ENCODE measurements around the gene LMBR1. TPM values are rescaled to one million over a fixed set of nuclear protein-coding genes. Genes with fewer than 3 reads are reported as not detected.
A peak's percentile ranks its signal among the peaks of the same experiment; 100 is the strongest.
"Not testable (repeated sequence)": the region's sequence is repeated elsewhere in the genome, so short reads cannot be mapped to it uniquely, and the experiment has no call there.

Gene LMBR1
- total RNA-seq, 1 donor, result 39.4 TPM

GRCh38 chr7:156940421-156941122 is 47.6 kb upstream of the LMBR1 start:
- Histone ChIP-seq H3K36me3 (ENCODE audit: insufficient read depth, low read length) (no peaks in the 10 kb centered on the region), H3K4me1 (ENCODE audit: insufficient read depth, low read length) (no peaks in the 10 kb centered on the region), H3K9me3 (ENCODE audit: low read depth, low read length) (no peaks in the 10 kb centered on the region), H2AFZ (ENCODE audit: low read length) (no peak overlapping the region), H4K20me1 (ENCODE audit: insufficient read depth, low read length) (no peaks in the 10 kb centered on the region), H3K27me3 (ENCODE audit: insufficient read depth, low read length) (peaks cover 23% of the 10 kb centered on the region), H3K79me2 (ENCODE audit: insufficient read depth, low read length) (no peaks in the 10 kb centered on the region), H3K4me3 (ENCODE audit: insufficient read depth, low read length) (no peak overlapping the region), H3K4me2 (ENCODE audit: insufficient read depth, low read length) (no peak overlapping the region), H3K27ac (ENCODE audit: low read depth, low read length) (no peak overlapping the region)
- TF ChIP-seq CTCF (IDR thresholded peaks at IDR 0.05; ENCODE audit: extremely low read depth, low read depth, low read length), result no peak
- DNase-seq (ENCODE audit: insufficient read length, low spot score, missing footprints), result peak; percentile 37

GRCh38 chr7:156936766-156937165 is 43.8 kb upstream of the LMBR1 start:
- H4K20me1 ChIP-seq (ENCODE audit: insufficient read depth, low read length); DNase-seq (ENCODE audit: insufficient read length, low spot score, missing footprints); H2AFZ ChIP-seq (ENCODE audit: low read length); H3K79me2 ChIP-seq (ENCODE audit: insufficient read depth, low read length); H3K4me2 ChIP-seq (ENCODE audit: insufficient read depth, low read length); H3K4me1 ChIP-seq (ENCODE audit: insufficient read depth, low read length); H3K9me3 ChIP-seq (ENCODE audit: low read depth, low read length); H3K27me3 ChIP-seq (ENCODE audit: insufficient read depth, low read length); H3K27ac ChIP-seq (ENCODE audit: low read depth, low read length); H3K4me3 ChIP-seq (ENCODE audit: insufficient read depth, low read length); H3K36me3 ChIP-seq (ENCODE audit: insufficient read depth, low read length): not testable (repeated sequence)

- H3K9me3 ChIP-seq (ENCODE audit: low read depth, low read length), result no peaks in the 10 kb centered on the region
- TF ChIP-seq CTCF (IDR thresholded peaks at IDR 0.05; ENCODE audit: extremely low read depth, low read depth, low read length), result no peak
- peak; percentile 74 for DNase-seq (ENCODE audit: insufficient read length, low spot score, missing footprints)
Measured at GRCh38 chr7:156935250-156935649, 42.3 kb upstream of the LMBR1 start.

GRCh38 chr7:156932006-156932405 is 39.0 kb upstream of the LMBR1 start:
- Histone ChIP-seq H3K4me2 (ENCODE audit: insufficient read depth, low read length) (peak overlapping the region; percentile 6), H3K4me3 (ENCODE audit: insufficient read depth, low read length) (no peak overlapping the region), H4K20me1 (ENCODE audit: insufficient read depth, low read length) (no peaks in the 10 kb centered on the region), H3K27me3 (ENCODE audit: insufficient read depth, low read length) (no peaks in the 10 kb centered on the region), H3K27ac (ENCODE audit: low read depth, low read length) (no peak overlapping the region), H3K79me2 (ENCODE audit: insufficient read depth, low read length) (no peaks in the 10 kb centered on the region), H3K9me3 (ENCODE audit: low read depth, low read length) (no peaks in the 10 kb centered on the region), H3K36me3 (ENCODE audit: insufficient read depth, low read length) (no peaks in the 10 kb centered on the region), H2AFZ (ENCODE audit: low read length) (peak overlapping the region; percentile 71), H3K4me1 (ENCODE audit: insufficient read depth, low read length) (peaks cover 7% of the 10 kb centered on the region)
- DNase-seq (ENCODE audit: insufficient read length, low spot score, missing footprints), result peak; percentile 66
- no peak for TF ChIP-seq CTCF (IDR thresholded peaks at IDR 0.05; ENCODE audit: extremely low read depth, low read depth, low read length)

More at GRCh38 chr7:156935250-156935649, 42.3 kb upstream of the LMBR1 start:
- no peaks in the 10 kb centered on the region for H3K79me2 ChIP-seq (ENCODE audit: insufficient read depth, low read length)
- H3K27ac ChIP-seq (ENCODE audit: low read depth, low read length), result no peak overlapping the region
- H3K4me1 ChIP-seq (ENCODE audit: insufficient read depth, low read length), result no peaks in the 10 kb centered on the region
- no peaks in the 10 kb centered on the region for H3K27me3 ChIP-seq (ENCODE audit: insufficient read depth, low read length)
- H2AFZ ChIP-seq (ENCODE audit: low read length), result no peak overlapping the region
- no peaks in the 10 kb centered on the region for H3K36me3 ChIP-seq (ENCODE audit: insufficient read depth, low read length)
- H4K20me1 ChIP-seq (ENCODE audit: insufficient read depth, low read length), result no peaks in the 10 kb centered on the region
- H3K4me3 ChIP-seq (ENCODE audit: insufficient read depth, low read length), result no peak overlapping the region
- H3K4me2 ChIP-seq (ENCODE audit: insufficient read depth, low read length), result no peak overlapping the region
